Retinal pigment epithelial cell (primary cell): Measurements from ENCODE around the gene RPL14.

Experiments used
- DNase-seq: peaks from one replicate; pipeline ENCODE4 v3.0.0-alpha.2; 2010; ENCODE audit warnings: low read depth
- H3K4me3 ChIP-seq: 2 replicates; pipeline ENCODE4 v1.5.1; 2011; ENCODE audit warnings: mild to moderate bottlenecking, low read length, control low read depth, moderate library complexity
- CTCF ChIP-seq: conservative IDR thresholded peaks from 2 replicates; pipeline ENCODE4 v1.5.1; 2011; ENCODE audit warnings: low read depth, low read length, control low read depth, inconsistent platforms

Gene RPL14

GRCh38 chr3:40499952-40500351, 42.8 kb downstream of the RPL14 start:
- DNase-seq = no peak
- TF ChIP-seq CTCF = no peak
- no peak overlapping the region for H3K4me3 ChIP-seq

- TF ChIP-seq CTCF = no peak
- no peak for DNase-seq
- no peak overlapping the region for H3K4me3 ChIP-seq
Observed at GRCh38 chr3:40502034-40502433, 44.9 kb downstream of the RPL14 start.

- TF ChIP-seq CTCF = no peak
- peak; percentile 77 for DNase-seq
- H3K4me3 ChIP-seq = peak overlapping the region; percentile 91
Observed at GRCh38 chr3:40504636-40505430, 47.7 kb downstream of the RPL14 start.

- peak; percentile 64 for TF ChIP-seq CTCF
- peak; percentile 52 for DNase-seq
- peak within 1 kb of the TSS; percentile 91 for H3K4me3 ChIP-seq
Observed at GRCh38 chr3:40505599-40506462, 48.7 kb downstream of the RPL14 start, which contains the start of gene ZNF620. ZNF620 (plus strand) TSS chr3:40506039; CDS start chr3:40506353, 314 bp downstream.

- DNase-seq = no peak
- no peak for TF ChIP-seq CTCF
- no peak overlapping the region for H3K4me3 ChIP-seq
Observed at GRCh38 chr3:40511031-40511718, 54.0 kb downstream of the RPL14 start.

GRCh38 chr3:40516201-40516600, 59.1 kb downstream of the RPL14 start:
- no peak overlapping the region for H3K4me3 ChIP-seq
- TF ChIP-seq CTCF = no peak
- DNase-seq = peak; percentile 29
